A549 (cell line): ENCODE results near the gene CHST6. TPM values are rescaled to one million over a fixed set of nuclear protein-coding genes. Genes with fewer than 3 reads are reported as not detected.
"Not testable (repeated sequence)": the region's sequence is repeated elsewhere in the genome, so short reads cannot be mapped to it uniquely, and the experiment has no call there.

ENCODE experiments used
- ATAC-seq, 2 experiments: fragments of 200-7000 bp in 1 of 2; fragments of >200 bp in 1 of 2; cut with Nextera tagmentation in 1 of 2; cut with Tn5 transposase in 1 of 2; 3 replicates each; pipeline versions ENCODE4 v1.8.0 to v1.9.1; 2018 to 2020; ENCODE audit warnings: mild to moderate bottlenecking in 1 of 2, moderate library complexity in 1 of 2
- CTCF ChIA-PET: fragments of 300-600 bp; sonication (Branson Sonifier 250); formaldehyde crosslinking; extraction: SDS; loops from one replicate; lab custom pipeline; 2021; ENCODE audit warnings: antibody characterized with exemption, inconsistent platforms; lab: Yijun Ruan, JAX
- POLR2A ChIA-PET: fragments of 350-600 bp; formaldehyde crosslinking; extraction: SDS; loops from one replicate; lab custom pipeline; 2021; ENCODE audit warnings: antibody characterized with exemption, inconsistent platforms; lab: Yijun Ruan, JAX
- DNase-seq, 2 experiments: peaks; one replicate each; pipeline versions ENCODE4 v3.0.0 to v3.0.0-alpha.2; 2011 to 2016; ENCODE audit warnings: low read depth in 1 of 2, low spot score in 1 of 2
- FAIRE-seq: peaks from 2 replicates; lab custom pipeline; 2011; peaks lifted over from hg19 to GRCh38; lab: Jason Lieb, UNC
- H3K27ac ChIP-seq, 2 experiments: fragments of >200 bp; sonication (Bioruptor Twin); formaldehyde crosslinking; 3 replicates each; pipeline ENCODE4 v1.5.1; 2016 to 2017
- H3K4me1 ChIP-seq: fragments of >200 bp; sonication (Bioruptor Twin); formaldehyde crosslinking; 3 replicates; pipeline ENCODE4 v1.6.1; 2016
- H3K4me2 ChIP-seq: fragments of >200 bp; sonication (Bioruptor Twin); formaldehyde crosslinking; 3 replicates; pipeline ENCODE4 v1.6.1; 2016
- H3K4me3 ChIP-seq: fragments of >200 bp; sonication (Bioruptor Twin); formaldehyde crosslinking; 3 replicates; pipeline ENCODE4 v1.5.1; 2016
- H3K9me3 ChIP-seq: fragments of >200 bp; sonication (Bioruptor Twin); formaldehyde crosslinking; 3 replicates; pipeline ENCODE4 v1.6.1; 2016
- ATOH8 ChIP-seq: fragments of 250-450 bp; sonication (Bioruptor Pico); IDR thresholded peaks from 2 replicates; pipeline ENCODE4 v1.5.0; 2020; ENCODE audit warnings: low read depth, mild to moderate bottlenecking, moderate library complexity
- CHD4 ChIP-seq: fragments of 200-600 bp; sonication (generic); IDR thresholded peaks from 2 replicates; pipeline ENCODE4 v1.6.1; 2016; ENCODE audit warnings: antibody characterized with exemption, mild to moderate bottlenecking, borderline replicate concordance
- CTCF ChIP-seq: fragments of >200 bp; sonication (Bioruptor Twin); formaldehyde crosslinking; IDR thresholded peaks from 3 replicates; pipeline ENCODE4 v1.5.1; 2016
- EHF ChIP-seq: fragments of 250-450 bp; sonication (Bioruptor Pico); IDR thresholded peaks from 2 replicates; pipeline ENCODE4 v1.5.0; 2020; ENCODE audit warnings: mild to moderate bottlenecking
- ELK1 ChIP-seq: fragments of 150-350 bp; IDR thresholded peaks from 2 replicates; pipeline ENCODE4 v1.6.1; 2014; ENCODE audit warnings: low read depth, mild to moderate bottlenecking, low read length
- ESRRA ChIP-seq: fragments of 150-350 bp; IDR thresholded peaks from 2 replicates; pipeline ENCODE4 v1.6.1; 2014; ENCODE audit warnings: mild to moderate bottlenecking, low read length, borderline replicate concordance
- FOXS1 ChIP-seq: fragments of 250-450 bp; sonication (Bioruptor Pico); IDR thresholded peaks from 2 replicates; pipeline ENCODE4 v1.5.0; 2020; ENCODE audit warnings: mild to moderate bottlenecking, moderate library complexity
- GATA3 ChIP-seq: IDR thresholded peaks from 2 replicates; pipeline ENCODE4 v1.6.1; 2012; ENCODE audit warnings: borderline replicate concordance
- HDAC2 ChIP-seq: fragments of 200-600 bp; sonication (generic); IDR thresholded peaks from 2 replicates; pipeline ENCODE4 v1.6.1; 2016
- HEYL ChIP-seq: fragments of 250-450 bp; sonication (Bioruptor Pico); IDR thresholded peaks from 2 replicates; pipeline ENCODE4 v1.8.0; 2021; ENCODE audit warnings: mild to moderate bottlenecking, moderate library complexity
- HOXB5 ChIP-seq: fragments of 250-450 bp; sonication (Bioruptor Pico); IDR thresholded peaks from 2 replicates; pipeline ENCODE4 v1.5.0; 2020; ENCODE audit warnings: mild to moderate bottlenecking, moderate library complexity
- JUN ChIP-seq, 2 experiments: fragments of >200 bp; sonication (Bioruptor Twin); formaldehyde crosslinking; IDR thresholded peaks; 2 replicates in 1 of 2; 3 replicates in 1 of 2; pipeline ENCODE4 v1.6.1; 2016 to 2017
- JUNB ChIP-seq: fragments of >200 bp; sonication (Bioruptor Twin); formaldehyde crosslinking; IDR thresholded peaks from 2 replicates; pipeline ENCODE4 v1.6.1; 2016
- KDM1A ChIP-seq: fragments of 200-600 bp; sonication (generic); IDR thresholded peaks from 2 replicates; pipeline ENCODE4 v1.6.1; 2016; ENCODE audit warnings: low read depth, mild to moderate bottlenecking
- KDM5A ChIP-seq: fragments of 200-600 bp; sonication (generic); IDR thresholded peaks from 2 replicates; pipeline ENCODE4 v1.6.1; 2016; ENCODE audit warnings: antibody characterized with exemption, mild to moderate bottlenecking
- MYC ChIP-seq: IDR thresholded peaks from 2 replicates; pipeline ENCODE4 v1.6.1; 2012; ENCODE audit warnings: mild to moderate bottlenecking, inconsistent platforms, low read length, improper control_type of control experiment, borderline replicate concordance
- NPAS2 ChIP-seq: fragments of 250-450 bp; sonication (Bioruptor Pico); IDR thresholded peaks from 2 replicates; pipeline ENCODE4 v1.8.0; 2022; ENCODE audit warnings: mild to moderate bottlenecking, moderate library complexity, borderline replicate concordance
- PBX3 ChIP-seq: IDR thresholded peaks from 2 replicates; pipeline ENCODE4 v1.6.1; 2012
- PHF8 ChIP-seq: fragments of 200-600 bp; sonication (generic); IDR thresholded peaks from 2 replicates; pipeline ENCODE4 v1.6.1; 2016; ENCODE audit warnings: low read depth, mild to moderate bottlenecking, antibody characterized with exemption, moderate library complexity, borderline replicate concordance
- POLR2AphosphoS2 ChIP-seq: conservative IDR thresholded peaks from 2 replicates; pipeline ENCODE4 v1.6.1; 2012; ENCODE audit warnings: low read length, improper control_type of control experiment, inconsistent platforms
- SMC3 ChIP-seq: fragments of >200 bp; sonication (Bioruptor Twin); formaldehyde crosslinking; IDR thresholded peaks from 3 replicates; pipeline ENCODE4 v1.6.1; 2018; ENCODE audit warnings: inconsistent platforms
- USF2 ChIP-seq: fragments of 450-650 bp; IDR thresholded peaks from 2 replicates; pipeline ENCODE4 v1.6.1; 2014; ENCODE audit warnings: antibody characterized with exemption
- ZFP36 ChIP-seq: fragments of 450-650 bp; IDR thresholded peaks from 2 replicates; pipeline ENCODE4 v1.6.1; 2014; ENCODE audit warnings: borderline replicate concordance; ENCODE audit not compliant: partially characterized antibody
- WGBS: methylation state at CpG from one replicate; pipeline ENCODE4 v1.1.6; 2017; ENCODE audit errors: missing lambda C conversion rate; 5-methylcytosine and 5-hydroxymethylcytosine counted together
- polyA plus RNA-seq, 4 experiments: library from polyadenylated mRNA; depleted of rRNA in 3 of 4; stranded (reverse); fragments of >200 nt; fragmentation: RNase III in 1 of 4; extraction: RNeasy Plus Mini Kit Qiagen cat#74134 plus additional on column Dnase treatment in 1 of 4; gene quantifications; 2 replicates in 3 of 4; 3 replicates in 1 of 4; pipeline ENCODE4 v1.2.3, GENCODE V29; 2011 to 2017

Gene CHST6
- polyA plus RNA-seq, 2 of the 4 experiments (the other 2 are of a cell fraction) = 0.37 to 0.74 TPM

DNA sequence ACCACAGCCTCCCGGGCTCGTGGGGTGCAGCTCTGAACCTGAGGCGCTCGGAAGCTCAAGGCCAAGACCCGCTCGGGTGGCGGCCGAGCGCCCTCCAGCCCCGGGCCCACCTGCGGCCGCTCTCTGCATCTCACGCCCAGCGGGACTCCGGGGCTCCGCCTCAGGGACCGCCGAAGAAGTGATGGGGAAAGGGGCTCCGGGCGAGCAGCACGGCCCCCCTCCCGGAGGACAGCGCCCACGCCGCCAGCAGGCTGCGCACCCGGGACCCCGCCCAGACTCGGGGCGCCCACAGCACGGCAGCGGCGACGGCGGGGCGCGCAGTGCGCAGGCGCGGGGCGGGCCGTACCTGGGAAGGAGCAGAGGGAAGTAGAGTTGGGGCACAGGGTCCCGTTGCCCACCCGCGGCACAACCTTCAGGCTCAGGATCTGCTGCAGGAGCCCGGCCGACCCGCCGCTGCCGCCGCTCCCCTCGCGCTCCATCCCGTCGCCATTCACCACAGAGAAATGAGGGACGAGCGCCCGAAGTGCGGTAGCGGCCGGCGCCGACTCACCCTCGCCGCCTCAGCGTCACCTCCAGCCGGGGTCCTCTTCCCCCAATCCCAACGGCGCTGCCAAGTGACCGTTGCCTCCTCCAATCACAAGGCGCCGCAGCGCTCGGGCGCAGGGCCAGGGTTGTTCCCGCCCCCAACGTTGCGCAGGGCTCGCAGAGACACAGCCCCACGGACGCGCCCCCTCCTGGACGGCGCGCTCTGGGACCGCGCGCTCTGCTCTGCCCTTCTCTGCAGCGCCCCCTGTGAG is 30.9 kb downstream of the CHST6 start, which contains the start of gene TMEM170A (continued):
- TF ChIP-seq SMC3 (peak; percentile 88), HEYL (no peak), JUNB (no peak), EHF (no peak), ZFP36 (no peak), MYC (peak; percentile 79), ELK1 (no peak), GATA3 (no peak), CTCF (peak; percentile 100), FOXS1 (CRISPR knock-in tag) (no peak), KDM1A (no peak), PBX3 (no peak), ESRRA (no peak), KDM5A (no peak), JUN (IDR thresholded peaks at IDR 0.05) (peak; percentile 91 to 92), CHD4 (no peak), HOXB5 (CRISPR knock-in tag) (no peak), ATOH8 (CRISPR knock-in tag) (no peak), USF2 (peak; percentile 27; the same call in 1 of the 2 replicates), POLR2AphosphoS2 (no peak), PHF8 (peak; percentile 96), HDAC2 (no peak), NPAS2 (CRISPR knock-in tag) (no peak)
- TF ChIP-seq, all 56 proteins: peak for 15

GRCh38 chr16:75463389-75464121 is 31.7 kb downstream of the CHST6 start:
- ChIA-PET POLR2A (interaction anchor here (0.9 to 1.2 kb wide), 2 partner anchors 30 to 53 kb away, joined by 3 to 8 read pairs; partner anchors contain the start of gene CFDP1), CTCF (interaction anchor here (0.6 to 15.3 kb wide), 17 partner anchors 8 to 268 kb away, joined by 3 to 209 read pairs (median 3); partner anchors contain the start of gene CHST6)
- ATAC-seq = peak; percentile 49 to 54
- H3K4me3 ChIP-seq = peak overlapping the region; percentile 97
- peak in 1 of 2 experiments; percentile 11 for DNase-seq
- H3K4me1 ChIP-seq = peaks cover 20% of the 10 kb centered on the region; the same call in 2 of the 3 replicates
- H3K9me3 ChIP-seq, FAIRE-seq: not testable (repeated sequence)
- 6% methylated on average over 15 of the region's 39 CpGs for whole genome bisulfite sequencing
- H3K27ac ChIP-seq = peak overlapping the region; percentile 94 to 95
- H3K4me2 ChIP-seq = peak overlapping the region; percentile 88
